OCI-LY1 (cell line): ENCODE results near the gene OR6C3.

Experiments
- H2AFZ ChIP-seq: fragments of 200-600 bp; sonication (generic), shearing (Covaris generic); 2 replicates; pipeline ENCODE4 v1.6.0; 2014; ENCODE audit warnings: antibody characterized with exemption, mild to moderate bottlenecking, low read length
- H3F3A ChIP-seq: fragments of 200-600 bp; sonication (generic), shearing (Covaris generic); 2 replicates; pipeline ENCODE4 v1.6.0; 2014; ENCODE audit warnings: mild to moderate bottlenecking, antibody characterized with exemption, low read length, moderate library complexity; ENCODE audit not compliant: insufficient read depth
- H3K27ac ChIP-seq: fragments of 200-600 bp; sonication (generic); 2 replicates; pipeline ENCODE4 v1.5.1; 2014; ENCODE audit warnings: low read length, mixed run types, mild to moderate bottlenecking, low read depth; ENCODE audit not compliant: poor library complexity, severe bottlenecking
- H3K27me3 ChIP-seq: fragments of 200-600 bp; sonication (generic); 2 replicates; pipeline ENCODE4 v1.6.0; 2014; ENCODE audit warnings: antibody characterized with exemption, mild to moderate bottlenecking, low read length, moderate library complexity; ENCODE audit not compliant: insufficient read depth
- H3K36me3 ChIP-seq: fragments of 200-600 bp; sonication (generic); 2 replicates; pipeline ENCODE4 v1.6.1; 2014; ENCODE audit warnings: mild to moderate bottlenecking, antibody characterized with exemption, low read length, moderate library complexity, mixed read lengths; ENCODE audit not compliant: insufficient read depth
- H3K4me1 ChIP-seq: fragments of 200-600 bp; sonication (generic); 2 replicates; pipeline ENCODE4 v1.5.1; 2014; ENCODE audit warnings: mild to moderate bottlenecking, low read length, moderate library complexity; ENCODE audit not compliant: insufficient read depth, severe bottlenecking
- H3K4me2 ChIP-seq: fragments of 200-600 bp; sonication (generic), shearing (Covaris generic); 2 replicates; pipeline ENCODE4 v1.6.1; 2014; ENCODE audit warnings: low read length
- H3K4me3 ChIP-seq: fragments of 200-600 bp; sonication (generic); 2 replicates; pipeline ENCODE4 v1.5.1; 2014; ENCODE audit warnings: low read length, low read depth, mild to moderate bottlenecking, mixed read lengths; ENCODE audit not compliant: poor library complexity, severe bottlenecking
- H3K79me2 ChIP-seq: fragments of 200-600 bp; shearing (Covaris generic); 2 replicates; pipeline ENCODE4 v1.6.1; 2016; ENCODE audit warnings: mixed run types, low read length, mixed read lengths; ENCODE audit not compliant: insufficient read depth
- H3K9ac ChIP-seq: fragments of 200-600 bp; sonication (generic), shearing (Covaris generic); 2 replicates; pipeline ENCODE4 v1.6.1; 2014; ENCODE audit warnings: mild to moderate bottlenecking, low read length, mixed read lengths
- H3K9me2 ChIP-seq: fragments of 200-600 bp; sonication (generic), shearing (Covaris generic); 2 replicates; pipeline ENCODE4 v1.6.1; 2014; ENCODE audit warnings: low read depth, mild to moderate bottlenecking, low read length, mixed read lengths
- H3K9me3 ChIP-seq: fragments of 200-600 bp; shearing (Covaris generic); 2 replicates; pipeline ENCODE4 v1.6.1; 2014; ENCODE audit warnings: low read length, mixed read lengths
- H4K20me1 ChIP-seq: fragments of 200-600 bp; sonication (generic), shearing (Covaris generic); 2 replicates; pipeline ENCODE4 v1.6.0; 2016; ENCODE audit warnings: mild to moderate bottlenecking, low read length; ENCODE audit not compliant: insufficient read depth
- CTCF ChIP-seq: fragments of 200-600 bp; sonication (generic), shearing (Covaris generic); IDR thresholded peaks from 2 replicates; pipeline ENCODE4 v1.5.1; 2017; ENCODE audit warnings: mild to moderate bottlenecking, antibody characterized with exemption, low read length, moderate library complexity, mixed read lengths
- EZH2 ChIP-seq: fragments of 200-600 bp; sonication (generic), shearing (Covaris generic); IDR thresholded peaks from 2 replicates; pipeline ENCODE4 v1.8.0; 2017; ENCODE audit warnings: borderline replicate concordance, mixed run types, mild to moderate bottlenecking, antibody characterized with exemption, low read length, moderate library complexity, mixed read lengths

The OR6C3 gene

GRCh38 chr12:55330446-55330845 lies at the start of gene OR6C3:
TSS of gene OR6C3 (plus strand) at chr12:55330746. CDS start at chr12:55331701, 955 bp downstream.
- no peaks in the 10 kb centered on the region for H3K79me2 ChIP-seq
- H3K27ac ChIP-seq = no peak within 1 kb of the TSS
- H3K9me3 ChIP-seq = no peaks in the 10 kb centered on the region
- no peak for TF ChIP-seq CTCF
- no peak for TF ChIP-seq EZH2
- H3K27me3 ChIP-seq = no peaks in the 10 kb centered on the region
- no peak within 1 kb of the TSS for H3K4me3 ChIP-seq
- no peaks in the 10 kb centered on the region for H3K4me1 ChIP-seq
- no peak within 1 kb of the TSS for H3K4me2 ChIP-seq
- no peak within 1 kb of the TSS for H2AFZ ChIP-seq
- H3F3A ChIP-seq = no peaks in the 10 kb centered on the region
- no peaks in the 10 kb centered on the region for H3K36me3 ChIP-seq
- H3K9me2 ChIP-seq = no peaks in the 10 kb centered on the region
- no peak within 1 kb of the TSS for H3K9ac ChIP-seq
- no peaks in the 10 kb centered on the region for H4K20me1 ChIP-seq

- Histone ChIP-seq H3K79me2 (no peaks in the 10 kb centered on the region), H3K27me3 (no peaks in the 10 kb centered on the region), H3K9me3 (no peaks in the 10 kb centered on the region), H3K4me3 (no peak overlapping the region), H3K4me1 (no peaks in the 10 kb centered on the region), H3K9ac (no peak overlapping the region), H3K36me3 (no peaks in the 10 kb centered on the region), H3K27ac (no peak overlapping the region), H3F3A (no peaks in the 10 kb centered on the region), H4K20me1 (no peaks in the 10 kb centered on the region), H3K9me2 (no peaks in the 10 kb centered on the region), H3K4me2 (no peak overlapping the region), H2AFZ (no peak overlapping the region)
- TF ChIP-seq EZH2 = no peak
These were observed 49.6 kb upstream of the OR6C3 start for GRCh38 chr12:55280991-55281390.

GRCh38 chr12:55289999-55290398 lies 40.5 kb upstream of the OR6C3 start:
- no peaks in the 10 kb centered on the region for H3K36me3 ChIP-seq
- no peaks in the 10 kb centered on the region for H3K79me2 ChIP-seq
- H3K4me2 ChIP-seq = no peak overlapping the region
- H3K4me1 ChIP-seq = no peaks in the 10 kb centered on the region
- no peaks in the 10 kb centered on the region for H3F3A ChIP-seq
- no peak overlapping the region for H3K4me3 ChIP-seq
- no peaks in the 10 kb centered on the region for H3K9me3 ChIP-seq
- H3K27me3 ChIP-seq = no peaks in the 10 kb centered on the region
- H2AFZ ChIP-seq = no peak overlapping the region
- no peaks in the 10 kb centered on the region for H3K9me2 ChIP-seq
- no peak overlapping the region for H3K27ac ChIP-seq
- H3K9ac ChIP-seq = no peak overlapping the region
- no peak for TF ChIP-seq CTCF
- no peak for TF ChIP-seq EZH2
- no peaks in the 10 kb centered on the region for H4K20me1 ChIP-seq

- Histone ChIP-seq H3K27ac (no peak within 1 kb of the TSS), H3F3A (no peaks in the 10 kb centered on the region), H4K20me1 (no peaks in the 10 kb centered on the region), H2AFZ (no peak within 1 kb of the TSS), H3K4me2 (no peak within 1 kb of the TSS), H3K9me3 (no peaks in the 10 kb centered on the region), H3K36me3 (no peaks in the 10 kb centered on the region), H3K4me3 (no peak within 1 kb of the TSS), H3K27me3 (no peaks in the 10 kb centered on the region), H3K4me1 (no peaks in the 10 kb centered on the region), H3K9ac (no peak within 1 kb of the TSS), H3K9me2 (no peaks in the 10 kb centered on the region), H3K79me2 (no peaks in the 10 kb centered on the region)
- TF ChIP-seq EZH2 (no peak), CTCF (no peak)
These were observed 34.1 kb upstream of the OR6C3 start, which contains the start of gene OR6C6 for GRCh38 chr12:55296469-55296868. TSS of gene OR6C6 (minus strand) at chr12:55296569. CDS start at chr12:55295232, 1,337 bp downstream.
